RPMI8226 (cell line): ENCODE data around the gene GDNF.
A peak's percentile ranks its signal among the peaks of the same experiment; 100 is the strongest.

ENCODE experiments used
- DNase-seq: peaks from one replicate; pipeline ENCODE4 v3.0.0-alpha.2; 2015

GDNF gene

GRCh38 chr5:37844009-37844408 lies 4.2 kb upstream of the GDNF start:
- no peak for DNase-seq

GRCh38 chr5:37842048-37842447 lies 2.2 kb upstream of the GDNF start:
- no peak for DNase-seq

GRCh38 chr5:37841203-37841602 lies 1.4 kb upstream of the GDNF start:
- no peak for DNase-seq

GRCh38 chr5:37840053-37841034 lies 503 bp upstream of the GDNF start:
- DNase-seq, result peak; percentile 34

GRCh38 chr5:37838933-37839341 lies 904 bp downstream of the GDNF start:
- DNase-seq, result no peak

- no peak for DNase-seq
These were observed 1.5 kb downstream of the GDNF start for GRCh38 chr5:37838152-37838932.

- peak; percentile 66 for DNase-seq
These were observed 2.3 kb downstream of the GDNF start for GRCh38 chr5:37837414-37838032.

GRCh38 chr5:37836592-37837413 lies 3.0 kb downstream of the GDNF start:
- DNase-seq, result no peak

GRCh38 chr5:37836235-37836591 lies 3.6 kb downstream of the GDNF start:
- no peak for DNase-seq

- DNase-seq, result no peak
These were observed 4.4 kb downstream of the GDNF start for GRCh38 chr5:37835380-37835973.

- no peak for DNase-seq
These were observed 5.1 kb downstream of the GDNF start for GRCh38 chr5:37834542-37835379.

- no peak for DNase-seq
These were observed 5.9 kb downstream of the GDNF start for GRCh38 chr5:37833990-37834389.

- DNase-seq, result no peak
These were observed 7.9 kb downstream of the GDNF start for GRCh38 chr5:37831821-37832534.

- no peak for DNase-seq
These were observed 9.5 kb downstream of the GDNF start for GRCh38 chr5:37830348-37830747.

- no peak for DNase-seq
These were observed 14.4 kb downstream of the GDNF start for GRCh38 chr5:37825334-37825915.

- no peak for DNase-seq
These were observed 16.2 kb downstream of the GDNF start for GRCh38 chr5:37823433-37824152.

- DNase-seq, result no peak
These were observed 23.0 kb downstream of the GDNF start for GRCh38 chr5:37816883-37817282.

- DNase-seq, result no peak
These were observed 23.5 kb downstream of the GDNF start for GRCh38 chr5:37816331-37816730.

GRCh38 chr5:37815913-37816312 lies 23.9 kb downstream of the GDNF start:
- DNase-seq, result no peak
